HG03139 (cell line): Measurements from ENCODE around the gene EIF3K.
"Not testable (repeated sequence)": the region's sequence is repeated elsewhere in the genome, so short reads cannot be mapped to it uniquely, and the experiment has no call there.

Experiments
- ATAC-seq: cut with Tn5 transposase; IDR thresholded peaks from one replicate; pipeline ENCODE4 v1.9.1; 2021; ENCODE audit not compliant: unreplicated experiment

The EIF3K gene

GRCh38 chr19:38618590-38619360 is at the start of gene EIF3K:
Gene EIF3K, plus strand, starts transcription at chr19:38619188. Its CDS starts 81 bp downstream, at chr19:38619269.
- ATAC-seq = peak; percentile 48

- ATAC-seq = no peak
Observed at GRCh38 chr19:38569368-38569983, 49.5 kb upstream of the EIF3K start.

- ATAC-seq = no peak
Observed at GRCh38 chr19:38571682-38572081, 47.3 kb upstream of the EIF3K start.

GRCh38 chr19:38577826-38578225 is 41.2 kb upstream of the EIF3K start:
- no peak for ATAC-seq

- not testable (repeated sequence) for ATAC-seq
Observed at GRCh38 chr19:38579304-38579703, 39.7 kb upstream of the EIF3K start.

GRCh38 chr19:38580080-38580479 is 38.9 kb upstream of the EIF3K start:
- no peak for ATAC-seq

- no peak for ATAC-seq
Observed at GRCh38 chr19:38583219-38583984, 35.6 kb upstream of the EIF3K start.

- no peak for ATAC-seq
Observed at GRCh38 chr19:38583985-38584305, 35.0 kb upstream of the EIF3K start.

- no peak for ATAC-seq
Observed at GRCh38 chr19:38587562-38587961, 31.4 kb upstream of the EIF3K start.

- no peak for ATAC-seq
Observed at GRCh38 chr19:38588041-38588440, 30.9 kb upstream of the EIF3K start.

GRCh38 chr19:38592940-38593339 is 26.0 kb upstream of the EIF3K start:
- no peak for ATAC-seq

- ATAC-seq = no peak
Observed at GRCh38 chr19:38596057-38596981, 22.7 kb upstream of the EIF3K start.

GRCh38 chr19:38597075-38597474 is 21.9 kb upstream of the EIF3K start:
- no peak for ATAC-seq

GRCh38 chr19:38599722-38600121 is 19.3 kb upstream of the EIF3K start:
- ATAC-seq = no peak

GRCh38 chr19:38602856-38603255 is 16.1 kb upstream of the EIF3K start:
- not testable (repeated sequence) for ATAC-seq

GRCh38 chr19:38606131-38606530 is 12.9 kb upstream of the EIF3K start:
- ATAC-seq = no peak

GRCh38 chr19:38614289-38614688 is 4.7 kb upstream of the EIF3K start:
- no peak for ATAC-seq

- ATAC-seq = no peak
Observed at GRCh38 chr19:38615007-38615581, 3.9 kb upstream of the EIF3K start.

GRCh38 chr19:38616265-38616664 is 2.7 kb upstream of the EIF3K start:
- ATAC-seq = no peak

- no peak for ATAC-seq
Observed at GRCh38 chr19:38617283-38617763, 1.7 kb upstream of the EIF3K start.
